Measurements from ENCODE around the gene DSN1. TPM values are rescaled to one million over a fixed set of nuclear protein-coding genes. Genes with fewer than 3 reads are reported as not detected.

The DSN1 gene
- total RNA-seq, 1 donor from 2014 or later: 12.8 TPM

- H3K36me3 Mint-ChIP-seq (ENCODE audit: low read depth, unreplicated experiment): peaks cover 31% of the 10 kb centered on the region
- DNase-seq (ENCODE audit: low spot score): peak; percentile 19
- H3K27me3 Mint-ChIP-seq (ENCODE audit: unreplicated experiment): peaks cover 7% of the 10 kb centered on the region
- no peaks in the 10 kb centered on the region for H3K4me1 Mint-ChIP-seq (ENCODE audit: unreplicated experiment)
- H3K27ac Mint-ChIP-seq (ENCODE audit: unreplicated experiment): no peak overlapping the region
- no peaks in the 10 kb centered on the region for H3K9me3 Mint-ChIP-seq (ENCODE audit: unreplicated experiment)
- no peak overlapping the region for H3K4me3 Mint-ChIP-seq (ENCODE audit: unreplicated experiment)
- TF ChIP-seq, protein P1, sequence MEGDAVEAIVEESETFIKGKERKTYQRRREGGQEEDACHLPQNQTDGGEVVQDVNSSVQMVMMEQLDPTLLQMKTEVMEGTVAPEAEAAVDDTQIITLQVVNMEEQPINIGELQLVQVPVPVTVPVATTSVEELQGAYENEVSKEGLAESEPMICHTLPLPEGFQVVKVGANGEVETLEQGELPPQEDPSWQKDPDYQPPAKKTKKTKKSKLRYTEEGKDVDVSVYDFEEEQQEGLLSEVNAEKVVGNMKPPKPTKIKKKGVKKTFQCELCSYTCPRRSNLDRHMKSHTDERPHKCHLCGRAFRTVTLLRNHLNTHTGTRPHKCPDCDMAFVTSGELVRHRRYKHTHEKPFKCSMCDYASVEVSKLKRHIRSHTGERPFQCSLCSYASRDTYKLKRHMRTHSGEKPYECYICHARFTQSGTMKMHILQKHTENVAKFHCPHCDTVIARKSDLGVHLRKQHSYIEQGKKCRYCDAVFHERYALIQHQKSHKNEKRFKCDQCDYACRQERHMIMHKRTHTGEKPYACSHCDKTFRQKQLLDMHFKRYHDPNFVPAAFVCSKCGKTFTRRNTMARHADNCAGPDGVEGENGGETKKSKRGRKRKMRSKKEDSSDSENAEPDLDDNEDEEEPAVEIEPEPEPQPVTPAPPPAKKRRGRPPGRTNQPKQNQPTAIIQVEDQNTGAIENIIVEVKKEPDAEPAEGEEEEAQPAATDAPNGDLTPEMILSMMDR (IDR thresholded peaks at IDR 0.05; ENCODE audit: unreplicated experiment): no peak
Measured at GRCh38 chr20:36792422-36792821, 18.9 kb upstream of the DSN1 start.

DNA sequence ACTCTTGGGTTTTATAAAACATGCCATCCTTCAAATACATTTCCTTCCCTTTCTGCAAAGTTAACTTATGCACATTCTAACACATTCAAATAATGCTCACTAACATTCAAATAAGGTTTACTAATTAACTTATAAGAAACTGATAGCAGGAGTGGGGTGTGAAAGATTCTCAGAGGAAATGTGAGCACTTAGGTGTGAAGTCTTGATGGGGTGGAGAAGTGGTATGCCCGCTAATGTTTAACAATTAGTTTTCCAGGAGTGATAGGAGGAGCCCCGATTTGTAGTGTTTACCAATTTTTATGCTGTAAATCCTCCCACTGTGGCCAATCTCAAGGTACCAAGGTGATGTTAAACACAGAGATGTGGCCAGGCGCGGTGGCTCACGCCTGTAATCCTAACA lies 18.3 kb upstream of the DSN1 start:
- no peak overlapping the region for H3K4me3 Mint-ChIP-seq (ENCODE audit: unreplicated experiment)
- no peak overlapping the region for H3K27ac Mint-ChIP-seq (ENCODE audit: unreplicated experiment)

GRCh38 chr20:36786663-36787062 lies 13.1 kb upstream of the DSN1 start:
- no peak for DNase-seq (ENCODE audit: low spot score)
- no peak overlapping the region for H3K4me3 Mint-ChIP-seq (ENCODE audit: unreplicated experiment)
- H3K27ac Mint-ChIP-seq (ENCODE audit: unreplicated experiment): no peak overlapping the region
- H3K9me3 Mint-ChIP-seq (ENCODE audit: unreplicated experiment): no peaks in the 10 kb centered on the region
- H3K27me3 Mint-ChIP-seq (ENCODE audit: unreplicated experiment): peaks cover 6% of the 10 kb centered on the region
- TF ChIP-seq, protein P1 (IDR thresholded peaks at IDR 0.05; ENCODE audit: unreplicated experiment): no peak
- no peaks in the 10 kb centered on the region for H3K4me1 Mint-ChIP-seq (ENCODE audit: unreplicated experiment)
- peaks cover 36% of the 10 kb centered on the region for H3K36me3 Mint-ChIP-seq (ENCODE audit: low read depth, unreplicated experiment)

More for the DNA sequence above, 18.3 kb upstream of the DSN1 start:
- TF ChIP-seq, protein P1 (IDR thresholded peaks at IDR 0.05; ENCODE audit: unreplicated experiment): no peak
- Mint-ChIP-seq H3K4me1 (ENCODE audit: unreplicated experiment) (no peaks in the 10 kb centered on the region), H3K36me3 (ENCODE audit: low read depth, unreplicated experiment) (peaks cover 33% of the 10 kb centered on the region), H3K9me3 (ENCODE audit: unreplicated experiment) (no peaks in the 10 kb centered on the region), H3K27me3 (ENCODE audit: unreplicated experiment) (peaks cover 7% of the 10 kb centered on the region)
- no peak for DNase-seq (ENCODE audit: low spot score)

- peaks cover 4% of the 10 kb centered on the region for H3K27me3 Mint-ChIP-seq (ENCODE audit: unreplicated experiment)
- DNase-seq (ENCODE audit: low spot score): no peak
- H3K9me3 Mint-ChIP-seq (ENCODE audit: unreplicated experiment): no peaks in the 10 kb centered on the region
- no peaks in the 10 kb centered on the region for H3K4me1 Mint-ChIP-seq (ENCODE audit: unreplicated experiment)
- TF ChIP-seq, protein P1 (IDR thresholded peaks at IDR 0.05; ENCODE audit: unreplicated experiment): no peak
- no peak overlapping the region for H3K27ac Mint-ChIP-seq (ENCODE audit: unreplicated experiment)
- no peak overlapping the region for H3K4me3 Mint-ChIP-seq (ENCODE audit: unreplicated experiment)
- H3K36me3 Mint-ChIP-seq (ENCODE audit: low read depth, unreplicated experiment): peaks cover 32% of the 10 kb centered on the region
Measured at GRCh38 chr20:36786246-36786645, 12.7 kb upstream of the DSN1 start.

DNA sequence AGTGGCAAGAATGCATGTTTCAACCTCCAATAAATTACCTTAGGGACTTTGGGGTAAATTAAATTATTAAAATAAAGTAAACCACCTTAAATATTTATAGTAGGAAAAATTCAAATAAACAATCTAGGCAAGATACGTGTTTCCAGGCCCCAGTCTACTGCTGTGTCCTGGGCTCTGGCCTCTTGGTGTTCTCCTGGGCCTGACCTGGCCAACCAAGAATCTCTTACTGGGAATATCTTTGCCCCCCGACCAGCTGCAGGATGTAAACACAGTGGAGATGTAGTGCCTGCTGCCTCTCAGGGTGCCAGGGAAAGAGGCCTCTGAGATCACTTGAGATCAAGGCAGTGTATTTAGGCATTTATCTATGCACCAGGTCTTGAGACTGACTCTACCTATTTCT lies 11.7 kb upstream of the DSN1 start:
- Mint-ChIP-seq H3K9me3 (ENCODE audit: unreplicated experiment) (no peaks in the 10 kb centered on the region), H3K36me3 (ENCODE audit: low read depth, unreplicated experiment) (peaks cover 32% of the 10 kb centered on the region), H3K27me3 (ENCODE audit: unreplicated experiment) (peaks cover 4% of the 10 kb centered on the region), H3K27ac (ENCODE audit: unreplicated experiment) (no peak overlapping the region), H3K4me3 (ENCODE audit: unreplicated experiment) (no peak overlapping the region), H3K4me1 (ENCODE audit: unreplicated experiment) (peaks cover 2% of the 10 kb centered on the region)
- TF ChIP-seq, protein P1 (IDR thresholded peaks at IDR 0.05; ENCODE audit: unreplicated experiment): no peak
- no peak for DNase-seq (ENCODE audit: low spot score)
